NCI-H2227 (cell line): Measurements from ENCODE around the gene P4HA1.
"Not testable (repeated sequence)": the region's sequence is repeated elsewhere in the genome, so short reads cannot be mapped to it uniquely, and the experiment has no call there.

Source experiments
- DNase-seq: peaks from one replicate; lab custom pipeline; 2025; ENCODE audit not compliant: unreplicated experiment; lab: John Stamatoyannopoulos, UW

The P4HA1 gene

DNA sequence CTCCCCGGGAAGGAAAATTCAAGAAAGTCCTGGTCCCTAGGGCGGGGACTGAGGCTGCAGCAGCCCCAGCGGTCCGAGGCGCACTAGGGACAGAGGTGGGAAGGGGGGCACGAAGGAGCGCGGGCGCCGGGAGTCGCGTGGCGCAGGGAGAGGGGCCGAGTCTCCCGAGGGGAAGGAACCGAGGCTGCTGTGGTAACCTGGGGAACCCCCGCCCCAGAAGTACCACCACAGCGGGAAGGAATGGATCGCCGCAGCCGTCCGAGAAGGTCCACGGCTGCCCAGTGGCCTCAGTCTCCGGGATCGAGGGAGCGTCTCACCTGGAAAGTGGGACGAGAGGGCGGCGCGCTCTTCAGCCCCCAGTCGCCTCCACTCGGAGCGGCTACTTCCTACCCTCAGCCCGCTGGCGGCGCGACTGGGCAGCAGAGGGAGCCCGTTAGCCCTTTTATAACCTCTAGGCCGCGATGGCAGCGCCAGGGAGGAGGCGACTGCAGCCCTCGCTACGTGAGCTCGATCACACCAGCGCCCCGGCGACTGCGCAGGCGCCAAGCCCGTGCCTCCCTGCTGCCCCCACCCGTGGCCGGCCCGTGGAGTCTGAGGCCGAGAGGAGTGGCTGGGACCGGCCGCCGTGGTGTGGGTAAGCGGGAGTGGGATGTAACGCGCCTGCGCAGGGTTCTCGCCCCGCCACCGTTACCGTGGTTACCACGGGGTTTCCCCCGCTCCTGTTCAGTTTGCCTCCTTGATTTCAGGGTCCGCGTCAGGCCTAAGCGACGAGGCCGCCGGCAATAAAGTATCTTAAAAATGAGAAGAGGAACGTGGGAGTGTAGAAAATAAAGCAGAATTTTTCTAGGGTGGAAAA lies at the start of gene P4HA1:
Gene P4HA1, minus strand, starts transcription at position 418 of the 856 bp plus-strand sequence. CDS start 21,983 bp downstream, outside the sequence.
- DNase-seq: peak; percentile 97

DNA sequence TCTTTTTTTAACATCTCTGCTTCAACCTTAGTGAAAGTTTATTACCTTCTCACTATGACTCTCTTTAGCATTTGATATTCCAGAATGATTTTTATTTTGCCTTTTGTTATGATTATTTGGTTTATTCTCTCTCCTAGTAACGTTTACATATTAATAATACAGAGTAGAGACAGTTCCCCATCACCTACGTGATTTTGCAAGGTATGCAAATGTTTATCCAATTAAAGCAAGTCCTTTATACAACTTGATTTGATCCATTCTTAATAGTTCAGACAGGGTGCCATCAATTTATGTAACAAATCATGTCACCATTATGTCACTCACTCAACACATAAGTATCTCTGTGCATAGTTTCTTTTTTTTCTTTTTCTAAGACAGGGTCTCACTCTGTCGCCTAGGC lies 44.9 kb upstream of the P4HA1 start:
- DNase-seq: no peak

DNA sequence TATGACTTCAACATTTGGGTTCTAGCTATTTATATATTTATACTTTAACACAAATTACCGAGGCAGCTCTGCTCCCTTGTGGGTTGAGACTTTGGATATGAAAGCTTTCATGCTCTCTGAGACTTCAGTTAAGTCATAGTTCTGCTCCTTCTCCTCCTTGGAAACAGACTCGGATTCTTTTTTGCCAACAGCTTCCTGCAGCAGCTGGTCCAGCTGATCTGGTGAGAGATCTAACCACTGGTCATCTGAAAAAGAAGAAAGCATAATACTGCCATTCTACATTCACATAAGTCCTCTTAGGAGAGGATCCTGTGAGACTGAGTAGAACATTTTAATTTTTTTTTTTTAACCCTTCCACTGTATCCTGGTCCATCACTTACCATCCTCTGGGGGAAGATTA lies 42.6 kb upstream of the P4HA1 start:
- DNase-seq: no peak

DNA sequence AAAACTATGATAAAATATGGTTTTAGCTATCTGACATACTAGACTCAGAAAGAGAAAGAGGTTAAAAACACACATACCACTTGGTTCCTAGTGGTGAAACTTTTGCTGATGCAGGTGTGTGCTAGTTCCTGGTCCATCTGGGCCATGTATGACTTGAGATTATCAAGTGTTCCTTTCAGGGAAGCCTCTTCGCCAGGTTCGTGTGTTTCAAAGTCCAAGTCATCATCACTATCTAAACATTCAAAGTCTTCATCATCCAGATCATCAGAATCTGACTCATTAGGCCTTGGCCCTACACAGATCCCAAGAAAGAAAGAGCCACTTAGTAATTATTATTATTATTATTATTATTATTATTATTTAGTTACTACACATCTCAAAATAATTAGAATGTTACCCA lies 40.0 kb upstream of the P4HA1 start:
- DNase-seq: no peak

DNA sequence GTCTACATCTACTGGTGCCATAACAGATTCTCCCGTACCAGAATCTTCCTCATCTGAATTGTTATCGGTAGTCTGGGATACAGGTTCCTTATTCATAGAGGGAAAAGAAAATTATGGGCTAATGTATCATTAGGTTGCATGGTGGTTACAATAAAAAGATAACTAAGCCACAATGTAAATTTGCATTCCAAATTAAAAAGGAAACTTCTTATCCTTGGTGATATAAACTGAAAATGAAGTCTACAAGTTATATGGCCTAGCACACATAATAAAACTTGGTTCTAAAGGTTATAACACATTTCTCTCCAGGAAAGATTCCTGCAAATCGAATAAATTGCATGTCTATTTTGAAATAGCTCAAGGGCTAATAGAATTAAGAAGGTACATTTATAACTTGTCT lies 38.1 kb upstream of the P4HA1 start:
- DNase-seq: no peak

DNA sequence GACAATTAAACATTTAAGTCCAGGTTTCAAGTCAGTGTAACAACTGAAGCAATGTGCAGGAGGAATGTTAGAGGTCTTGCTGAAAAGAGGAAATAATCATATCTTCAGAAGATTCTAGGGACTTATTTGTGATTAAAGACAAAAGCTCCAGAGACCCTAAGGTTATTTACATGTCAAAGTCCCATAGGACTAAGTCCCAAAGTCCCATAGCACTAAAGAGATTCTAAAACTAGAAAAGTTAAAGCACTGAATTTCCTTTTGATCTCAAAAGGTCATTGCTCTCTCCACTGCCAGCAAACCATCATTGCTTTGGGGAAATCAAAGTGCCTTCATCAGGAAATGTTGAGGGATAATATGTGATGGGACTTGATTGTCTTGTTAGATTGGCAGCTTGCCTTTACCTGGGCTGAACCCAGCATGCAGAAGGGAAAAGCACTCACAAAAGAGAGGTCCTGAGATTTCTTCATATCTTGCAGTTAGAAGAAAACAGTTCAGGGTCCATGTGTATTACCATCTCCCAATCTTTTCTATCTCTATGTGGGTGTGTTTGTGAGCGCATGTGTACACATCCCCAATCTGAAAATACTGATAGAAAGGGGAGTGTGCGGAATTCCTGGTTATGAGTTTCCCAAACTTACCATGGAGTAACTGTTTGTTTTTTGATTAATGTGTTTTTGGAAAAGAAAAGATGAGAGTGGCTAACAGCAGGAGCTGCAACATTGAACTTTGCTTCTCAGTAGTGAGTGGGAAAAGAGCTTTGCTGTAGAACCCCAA lies 35.4 kb upstream of the P4HA1 start:
- no peak for DNase-seq

DNA sequence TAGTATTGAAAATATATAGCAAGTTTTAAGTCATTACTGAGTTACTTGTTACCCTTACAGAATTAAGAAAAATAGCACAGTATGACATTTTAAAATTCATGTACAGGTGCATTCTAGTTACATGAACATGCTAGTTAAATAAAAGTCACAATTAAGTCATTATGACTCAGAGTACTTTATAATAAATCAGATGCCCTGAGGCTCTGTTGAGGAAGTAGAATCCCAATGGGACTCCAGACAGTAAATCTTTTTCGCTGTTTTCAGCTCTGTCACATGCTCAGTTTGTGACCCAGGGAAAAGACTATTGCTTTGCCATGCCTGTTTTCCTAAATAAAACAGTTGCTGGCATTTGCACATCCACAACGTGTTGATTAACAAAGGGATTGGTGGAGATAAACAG lies 34.6 kb upstream of the P4HA1 start:
- DNase-seq: no peak

DNA sequence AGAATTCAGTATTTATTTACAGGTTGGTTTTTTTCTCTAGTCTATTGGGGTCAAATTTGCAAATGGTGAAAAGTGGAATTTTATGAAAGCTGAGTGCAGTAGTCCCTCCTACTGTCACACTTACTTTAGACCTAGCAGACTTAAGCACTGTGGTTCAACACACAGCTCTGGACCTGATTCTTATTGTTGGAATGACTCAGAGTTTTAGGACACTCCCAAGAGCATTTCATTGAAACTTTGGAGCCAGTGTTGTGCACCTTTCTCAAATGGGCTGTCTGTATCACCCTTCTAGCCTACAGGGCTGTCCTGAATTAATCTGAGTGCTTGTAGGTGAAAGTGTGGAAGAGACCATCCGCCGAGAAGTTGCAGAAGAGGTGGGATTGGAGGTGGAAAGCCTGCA lies 29.7 kb upstream of the P4HA1 start:
- no peak for DNase-seq

DNA sequence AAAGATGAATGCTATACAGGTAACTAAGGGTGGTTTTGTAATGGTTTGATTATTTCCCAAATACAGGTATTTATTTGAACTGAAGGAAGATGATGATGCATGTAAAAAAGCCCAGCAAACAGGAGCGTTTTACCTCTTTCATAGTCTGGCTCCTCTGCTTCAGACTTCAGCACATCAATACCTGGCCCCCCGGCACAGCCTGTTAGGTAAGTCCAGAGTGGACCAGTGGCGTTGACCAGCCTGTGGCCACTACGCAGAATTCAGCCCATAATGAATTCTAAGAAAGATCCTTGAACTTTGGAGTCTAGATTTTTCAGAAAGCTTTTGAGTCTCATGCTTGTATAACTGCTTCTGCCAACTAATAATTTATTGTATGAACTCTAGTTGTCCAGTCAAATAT lies 23.3 kb upstream of the P4HA1 start:
- no peak for DNase-seq

DNA sequence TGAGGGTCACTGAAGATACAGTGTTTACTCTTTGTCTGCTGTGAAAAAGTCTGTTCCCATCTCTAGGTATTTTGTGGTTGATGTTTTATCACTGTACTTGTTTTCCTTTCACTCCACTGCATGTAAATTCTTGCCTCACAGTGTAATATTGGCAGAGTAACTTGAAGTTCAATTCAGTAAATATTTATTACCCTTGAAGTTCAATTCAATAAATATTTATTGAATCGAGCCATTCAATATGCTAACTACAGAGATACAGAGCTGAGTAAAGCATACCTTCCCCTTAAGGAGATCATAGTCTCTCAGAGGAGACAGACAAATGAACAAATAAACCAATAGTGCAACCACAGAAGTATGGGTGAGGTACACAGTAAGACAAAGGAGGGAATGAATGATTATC lies 22.8 kb upstream of the P4HA1 start:
- DNase-seq: no peak

DNA sequence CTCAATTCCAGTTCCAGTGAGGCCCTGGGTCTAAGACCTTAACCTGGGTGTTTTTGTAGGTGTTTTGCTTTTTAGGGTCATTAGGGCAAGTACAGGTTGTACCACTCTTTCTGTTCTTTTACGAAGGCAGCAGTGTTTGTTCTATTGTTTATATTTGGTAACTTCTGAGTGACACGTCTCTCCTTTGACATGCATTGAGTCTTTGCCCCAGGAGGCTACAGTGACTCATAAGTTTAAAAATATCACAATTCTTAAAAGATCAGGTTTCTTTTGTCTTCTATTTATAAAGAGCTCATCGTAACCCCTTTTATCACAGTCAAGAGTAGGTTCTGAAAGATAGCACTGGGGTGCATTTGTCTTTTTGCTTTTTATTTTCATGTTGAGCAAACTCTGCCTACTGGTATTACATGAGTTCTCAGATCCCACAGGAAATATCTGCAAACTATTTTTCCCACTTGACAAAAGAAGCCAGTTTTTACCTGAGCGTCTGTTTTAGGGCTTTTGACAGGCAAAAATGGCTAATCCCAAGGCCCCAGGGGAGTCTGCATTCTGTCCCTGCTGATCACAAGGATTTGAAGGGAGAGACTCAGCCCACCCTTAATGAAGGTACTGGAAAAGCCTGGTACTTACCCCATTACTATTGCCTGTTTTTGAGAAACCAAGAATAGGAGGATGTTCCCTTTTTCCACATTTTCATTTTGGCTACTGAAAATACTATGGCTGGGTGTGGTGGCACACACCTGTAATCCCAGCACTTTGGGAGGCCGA lies 21.5 kb upstream of the P4HA1 start:
- DNase-seq: no peak

DNA sequence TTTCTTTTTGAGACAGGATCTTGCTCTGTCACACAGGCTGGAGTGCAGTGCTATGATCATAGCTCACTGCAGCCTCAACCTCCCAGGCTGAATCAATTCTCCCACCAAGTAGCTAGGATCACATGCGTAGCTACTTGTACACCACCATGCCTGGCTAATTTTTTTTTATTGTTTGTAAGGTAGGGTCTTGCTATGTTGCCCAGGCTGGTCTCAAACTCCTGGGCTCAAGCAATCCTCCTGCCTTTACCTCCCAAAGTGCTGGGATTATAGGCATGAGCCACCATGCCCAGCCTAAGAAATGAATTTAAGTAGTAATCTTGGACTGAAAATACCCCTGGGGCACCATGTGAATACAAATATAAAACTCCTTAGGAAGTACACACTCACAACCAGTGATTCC lies 19.4 kb upstream of the P4HA1 start:
- no peak for DNase-seq

DNA sequence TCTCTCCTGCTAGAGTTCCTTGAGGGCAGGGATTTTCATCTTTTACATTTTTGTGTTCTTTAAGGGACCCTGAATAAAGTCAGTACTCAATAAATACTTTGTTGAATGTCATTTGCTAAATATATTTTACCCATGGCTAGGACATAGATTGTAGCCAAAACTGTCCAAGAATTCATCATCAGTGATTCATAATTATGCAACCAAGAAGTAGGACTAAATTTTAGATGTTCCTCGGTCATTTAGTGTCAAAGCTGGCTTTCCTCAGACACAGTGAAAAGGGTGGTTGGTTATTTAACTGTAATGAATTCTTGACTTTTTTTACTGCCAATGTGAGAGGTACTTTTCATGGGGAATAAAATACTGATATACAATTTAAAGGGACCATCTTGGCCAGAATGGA lies 16.9 kb upstream of the P4HA1 start:
- DNase-seq: no peak

DNA sequence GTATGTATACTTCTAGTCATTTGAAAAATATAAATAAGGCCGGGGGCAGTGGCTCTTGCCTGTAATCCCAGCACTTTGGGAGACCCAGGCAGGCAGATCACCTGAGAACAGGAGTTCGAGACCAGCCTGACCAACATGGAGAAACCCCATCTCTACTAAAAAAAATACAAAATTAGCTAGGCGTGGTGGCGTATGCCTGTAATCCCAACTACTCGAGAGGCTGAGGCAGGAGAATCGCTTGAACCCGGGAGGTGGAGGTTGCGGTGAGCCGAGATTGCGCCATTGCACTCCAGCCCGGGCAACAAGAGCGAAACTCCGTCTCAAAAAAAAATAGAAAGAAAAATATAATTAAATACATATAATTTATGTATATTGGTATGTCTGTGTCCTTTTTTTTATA lies 15.4 kb upstream of the P4HA1 start:
- DNase-seq: not testable (repeated sequence)

DNA sequence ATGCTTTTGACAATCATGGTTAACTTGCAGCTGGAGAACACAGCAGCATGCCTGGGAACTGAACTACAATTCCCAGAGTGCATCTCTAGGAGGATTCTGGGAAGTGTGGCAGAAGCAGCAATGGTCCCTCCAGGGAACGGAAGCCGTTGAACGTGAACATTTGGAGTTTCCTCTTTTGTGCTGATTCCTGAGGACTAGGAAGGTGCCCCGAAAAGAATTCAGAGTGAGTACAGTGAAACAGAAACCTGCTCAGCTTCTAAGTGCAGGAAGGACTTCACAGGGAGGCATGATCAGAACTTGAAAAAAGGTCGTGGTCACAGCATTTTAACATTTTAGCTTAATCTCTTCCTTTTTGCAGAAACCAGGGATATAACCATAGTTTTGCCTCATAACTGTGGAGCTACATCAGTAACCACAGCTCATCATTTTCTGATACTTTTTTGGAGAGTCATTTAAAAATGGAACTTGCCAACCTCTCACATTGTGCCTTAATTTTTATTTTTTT lies 13.7 kb upstream of the P4HA1 start, which contains the start of gene NUDT13:
Gene NUDT13, plus strand, starts transcription at position 111 of the 505 bp plus-strand sequence. CDS start 3,911 bp downstream, outside the sequence.
- peak; percentile 72 for DNase-seq

DNA sequence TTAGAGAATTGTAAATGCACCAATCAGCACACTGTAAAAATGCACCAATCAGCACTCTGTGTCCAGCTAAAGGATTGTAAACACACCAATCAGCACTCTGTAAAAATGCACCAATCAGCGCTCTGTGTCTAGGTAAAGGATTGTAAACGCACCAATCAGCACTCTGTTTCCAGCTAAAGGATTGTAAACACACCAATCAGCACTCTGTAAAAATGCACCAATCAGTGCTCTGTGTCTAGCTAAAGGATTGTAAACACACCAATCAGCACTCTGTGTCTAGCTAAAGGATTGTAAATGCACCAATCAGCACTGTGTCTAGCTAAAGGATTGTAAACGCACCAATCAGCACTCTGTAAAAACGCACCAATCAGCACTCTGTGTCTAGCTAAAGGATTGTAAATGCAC lies 12.6 kb upstream of the P4HA1 start:
- DNase-seq: not testable (repeated sequence)

DNA sequence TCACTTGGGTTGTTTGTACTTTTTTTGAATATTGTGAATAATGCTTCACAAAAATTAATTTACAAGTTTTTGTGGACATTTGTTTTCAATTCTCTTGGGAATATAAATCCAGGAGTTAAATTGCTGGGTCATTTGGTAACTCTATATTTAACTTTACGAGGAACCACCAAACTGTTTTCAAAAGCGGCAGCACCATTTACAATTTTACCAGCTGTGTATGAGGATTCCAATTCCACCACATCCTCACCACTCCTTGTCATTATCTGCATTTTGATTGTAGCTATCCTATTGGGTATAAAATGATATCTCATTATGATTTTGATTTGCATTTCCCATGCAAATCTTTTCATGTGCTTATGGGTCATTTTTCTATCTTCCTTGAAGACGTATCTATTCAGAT lies 9.6 kb upstream of the P4HA1 start:
- no peak for DNase-seq

DNA sequence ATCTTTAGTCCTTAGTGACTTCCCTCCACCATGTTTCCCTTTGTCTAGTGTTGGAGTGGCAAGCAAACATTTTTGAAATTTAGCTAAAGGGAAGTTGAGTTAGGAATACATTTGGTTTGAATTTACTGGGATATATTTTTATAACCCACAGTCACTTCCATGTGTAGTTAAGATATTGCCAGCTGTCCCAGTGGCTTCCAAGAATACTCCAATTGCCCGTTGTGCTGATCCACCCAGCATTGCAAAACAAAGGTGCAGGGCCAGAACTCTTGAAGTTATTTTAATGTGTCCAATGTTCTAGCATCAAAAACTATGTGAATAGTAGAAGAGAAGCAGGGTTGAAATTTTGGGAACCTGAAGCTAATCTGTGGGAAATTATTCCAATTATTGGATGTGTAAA lies 2.5 kb upstream of the P4HA1 start:
- DNase-seq: no peak

DNA sequence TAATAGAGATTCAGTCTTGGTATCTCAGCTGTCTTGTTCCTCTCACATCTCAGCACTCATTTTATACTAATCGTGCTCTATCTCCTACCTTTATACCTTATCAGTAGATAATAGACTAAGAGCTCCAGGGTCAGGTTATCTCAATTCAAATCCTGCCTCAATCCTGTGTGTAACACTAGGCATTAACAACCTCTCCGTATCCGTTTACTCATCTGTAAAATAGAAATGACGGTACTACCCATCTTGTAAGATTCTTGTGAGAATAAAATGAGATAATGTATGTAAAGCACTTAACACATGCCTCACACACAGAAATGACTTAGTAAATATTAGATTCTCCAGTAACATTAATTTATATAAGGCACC lies 622 bp upstream of the P4HA1 start:
- no peak for DNase-seq

DNA sequence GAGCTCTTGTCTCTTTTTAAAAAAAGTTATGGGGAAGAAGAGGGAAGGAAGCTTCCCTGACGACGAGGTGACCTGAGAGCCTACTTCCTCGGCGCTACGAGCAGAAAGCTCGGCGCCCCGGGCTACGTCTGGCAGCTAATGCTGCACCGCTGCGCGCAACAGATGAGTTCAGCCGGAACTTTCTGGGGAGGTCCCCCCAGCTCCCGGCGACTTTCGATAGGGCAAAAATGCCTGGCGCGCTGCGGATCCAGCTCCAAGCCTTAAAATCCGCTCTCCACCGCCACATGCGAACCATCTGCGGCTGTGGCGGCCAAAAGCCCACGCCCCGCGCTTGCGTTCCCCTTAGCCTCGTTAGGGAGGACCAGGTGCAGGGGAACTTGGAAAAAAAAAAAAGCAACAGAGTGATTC lies 621 bp downstream of the P4HA1 start:
- peak; percentile 61 for DNase-seq

DNA sequence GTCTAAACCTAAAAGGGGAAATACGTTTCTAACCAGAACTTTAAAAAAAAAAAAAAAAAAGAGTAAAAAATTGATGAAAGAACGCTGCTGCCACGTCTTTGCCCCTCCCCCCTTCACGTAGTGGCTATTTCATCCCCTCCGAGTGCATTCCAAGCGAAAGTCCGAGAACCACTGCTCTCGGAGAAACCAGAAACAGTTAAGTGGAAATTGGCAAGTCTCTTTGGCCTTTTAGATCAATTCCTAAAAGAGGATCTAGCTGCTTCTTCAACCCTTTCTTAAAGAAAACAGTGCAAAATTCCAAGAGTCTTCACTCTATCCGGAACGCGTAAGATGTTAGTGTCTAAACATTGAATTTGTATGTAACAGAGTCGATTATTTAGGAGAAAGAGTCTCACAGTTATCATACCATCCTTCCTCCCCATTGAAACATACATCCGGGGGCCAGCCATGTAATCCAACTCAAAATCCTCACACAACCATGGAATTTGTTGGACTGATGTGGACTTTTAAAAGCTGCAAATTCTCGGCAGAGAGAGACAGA lies 1.1 kb downstream of the P4HA1 start:
- DNase-seq: peak; percentile 44
